WERI-Rb-1 (cell line): ENCODE results near the gene EML1.

Source experiments
- DNase-seq: peaks from one replicate; pipeline ENCODE4 v3.0.0-alpha.2; 2020
- H3K27ac ChIP-seq: fragments of 250-450 bp; sonication (Bioruptor Pico); 2 replicates; pipeline ENCODE4 v1.5.1; 2020; ENCODE audit warnings: mild to moderate bottlenecking, moderate library complexity
- H3K27me3 ChIP-seq: fragments of 250-450 bp; sonication (Bioruptor Pico); 2 replicates; pipeline ENCODE4 v1.5.1; 2021; ENCODE audit warnings: mild to moderate bottlenecking, low read depth, moderate library complexity; ENCODE audit not compliant: insufficient read depth, severe bottlenecking
- H3K36me3 ChIP-seq: fragments of 250-450 bp; sonication (Bioruptor Pico); 2 replicates; pipeline ENCODE4 v1.5.1; 2020; ENCODE audit warnings: mild to moderate bottlenecking, moderate library complexity
- H3K4me3 ChIP-seq: 2 replicates; pipeline ENCODE4 v1.5.1; 2011; ENCODE audit warnings: low read depth, mild to moderate bottlenecking, control low read depth, low read length
- H3K9me3 ChIP-seq: fragments of 250-450 bp; sonication (Bioruptor Pico); 2 replicates; pipeline ENCODE4 v1.5.1; 2021; ENCODE audit warnings: mild to moderate bottlenecking, moderate library complexity; ENCODE audit not compliant: severe bottlenecking
- CTCF ChIP-seq: IDR thresholded peaks from 2 replicates; pipeline ENCODE4 v1.5.1; 2011; ENCODE audit warnings: low read depth, mild to moderate bottlenecking, control low read depth, inconsistent platforms, low read length

Gene EML1

DNA sequence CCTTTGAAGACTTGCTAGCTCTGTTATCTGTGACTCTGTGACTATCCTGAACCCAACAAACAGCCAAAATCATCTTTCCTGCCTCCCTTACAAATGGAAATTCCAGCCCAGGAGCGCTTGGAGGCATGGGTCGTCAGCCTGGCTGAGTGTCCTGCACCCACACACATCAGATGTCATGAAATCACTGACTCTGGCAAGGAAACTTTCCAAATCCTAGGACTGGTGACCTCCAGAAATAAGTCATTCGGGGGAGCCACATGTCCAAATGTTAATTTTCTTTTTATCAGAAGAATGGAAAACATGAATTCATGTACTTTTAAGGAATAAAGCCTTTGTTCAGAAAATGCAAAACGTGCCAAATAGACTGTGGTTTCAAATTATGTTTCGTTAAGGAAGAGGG is 175.7 kb downstream of the EML1 start:
- Histone ChIP-seq H3K4me3 (no peak overlapping the region), H3K27ac (no peak overlapping the region)
- no peak for DNase-seq

GRCh38 chr14:99969673-99970322 is 176.6 kb downstream of the EML1 start:
- Histone ChIP-seq H3K9me3 (peaks cover 5% of the 10 kb centered on the region), H3K36me3 (no peaks in the 10 kb centered on the region; the same call in 1 of the 2 replicates), H3K4me3 (no peak overlapping the region), H3K27ac (no peak overlapping the region), H3K27me3 (no peaks in the 10 kb centered on the region)
- TF ChIP-seq CTCF: no peak
- DNase-seq: no peak

More for the DNA sequence above, 175.7 kb downstream of the EML1 start:
- Histone ChIP-seq H3K9me3 (peaks cover 5% of the 10 kb centered on the region), H3K27me3 (no peaks in the 10 kb centered on the region), H3K36me3 (no peaks in the 10 kb centered on the region; the same call in 1 of the 2 replicates)
- no peak for TF ChIP-seq CTCF

DNA sequence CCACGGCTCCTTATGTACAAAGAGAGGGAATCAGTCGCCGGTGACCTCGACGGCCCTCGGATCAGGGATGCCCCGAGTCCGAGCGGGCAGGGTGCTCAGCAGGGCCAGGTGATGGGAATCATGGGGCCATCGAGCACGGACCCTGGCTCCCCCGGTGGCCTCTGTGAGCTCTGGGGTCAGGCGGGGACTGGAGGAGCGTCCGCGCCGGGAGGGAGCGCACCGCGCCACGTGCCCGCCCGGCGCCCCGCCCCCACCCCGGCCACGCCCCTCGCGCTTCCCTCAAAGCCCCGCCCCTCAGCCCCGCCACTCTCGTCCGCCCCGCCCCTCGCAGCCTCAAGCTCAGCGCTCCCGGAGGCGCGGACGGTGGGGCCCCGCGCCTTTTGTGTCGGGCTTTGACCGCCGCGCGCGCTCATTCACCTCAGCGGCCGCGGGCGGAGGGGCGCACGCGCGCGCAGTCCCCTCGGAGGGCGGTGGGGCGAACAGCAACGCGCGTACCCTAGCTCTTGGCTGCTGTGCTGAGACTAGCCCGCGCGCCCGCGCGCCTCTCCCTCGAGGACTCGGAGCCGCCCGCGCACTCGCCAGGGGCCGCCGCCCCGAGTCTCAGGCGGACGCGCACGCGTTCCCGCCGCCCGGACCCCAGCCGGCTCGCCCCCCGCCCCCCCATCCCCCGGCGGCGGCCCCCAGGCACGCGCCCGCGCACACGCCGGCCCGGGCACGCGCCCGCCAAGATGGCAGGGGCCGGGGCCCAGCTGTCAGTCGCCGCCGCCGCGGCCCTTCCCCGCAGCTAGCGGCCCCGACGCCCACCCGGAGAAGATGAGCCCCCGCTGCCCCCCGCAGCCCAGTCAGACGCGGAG is 178.1 kb downstream of the EML1 start:
- TF ChIP-seq CTCF: no peak
- Histone ChIP-seq H3K27me3 (no peaks in the 10 kb centered on the region), H3K9me3 (peaks cover 5% of the 10 kb centered on the region), H3K36me3 (peaks cover 5% of the 10 kb centered on the region), H3K4me3 (peak overlapping the region; percentile 96), H3K27ac (peak overlapping the region; percentile 97)
- DNase-seq: peak; percentile 86

DNA sequence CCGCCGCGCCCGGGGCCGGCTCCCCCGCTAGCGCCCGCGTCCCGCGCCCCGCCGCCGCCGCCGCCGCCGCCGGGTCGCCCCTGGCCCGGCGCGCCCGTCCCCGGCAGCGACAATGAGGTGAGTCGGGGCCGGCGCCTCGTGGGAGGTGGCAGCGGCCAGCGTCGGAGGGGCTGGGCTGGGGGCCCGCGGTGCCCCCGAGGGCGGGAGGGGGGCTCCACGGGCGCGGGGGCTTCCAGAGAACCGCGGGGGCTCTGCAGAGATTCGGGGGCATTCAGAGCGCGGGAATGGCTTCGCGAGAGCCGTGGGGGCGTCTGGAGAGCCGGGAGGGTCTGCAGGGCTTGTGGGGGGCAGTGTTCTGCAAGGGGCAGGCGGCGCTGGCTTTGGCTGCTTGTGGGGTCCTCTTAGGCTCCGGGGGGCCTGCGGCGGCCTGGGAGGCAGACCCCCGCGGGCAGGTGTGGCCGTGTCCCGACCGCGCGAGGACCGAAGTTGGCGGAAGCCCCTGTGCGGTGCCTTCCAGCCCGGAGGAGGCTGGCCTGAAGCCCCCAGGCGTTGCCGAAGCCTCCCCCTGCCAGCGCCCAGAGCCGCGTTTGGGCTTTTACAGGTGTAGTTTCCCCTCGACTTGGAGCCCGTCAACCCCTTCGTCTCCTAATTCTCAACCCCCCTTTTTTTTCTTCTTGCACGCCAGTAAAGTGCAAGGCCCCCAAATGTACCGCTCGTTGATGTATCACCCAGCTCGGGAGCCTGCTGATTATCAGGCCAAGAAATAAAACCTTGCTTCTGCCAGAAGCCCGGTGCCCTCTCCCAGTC is 178.9 kb downstream of the EML1 start:
- Histone ChIP-seq H3K27me3 (no peaks in the 10 kb centered on the region), H3K4me3 (peak overlapping the region; percentile 96), H3K9me3 (peaks cover 5% of the 10 kb centered on the region), H3K27ac (peak overlapping the region; percentile 97), H3K36me3 (peaks cover 9% of the 10 kb centered on the region)
- no peak for TF ChIP-seq CTCF
- DNase-seq: peak; percentile 18

DNA sequence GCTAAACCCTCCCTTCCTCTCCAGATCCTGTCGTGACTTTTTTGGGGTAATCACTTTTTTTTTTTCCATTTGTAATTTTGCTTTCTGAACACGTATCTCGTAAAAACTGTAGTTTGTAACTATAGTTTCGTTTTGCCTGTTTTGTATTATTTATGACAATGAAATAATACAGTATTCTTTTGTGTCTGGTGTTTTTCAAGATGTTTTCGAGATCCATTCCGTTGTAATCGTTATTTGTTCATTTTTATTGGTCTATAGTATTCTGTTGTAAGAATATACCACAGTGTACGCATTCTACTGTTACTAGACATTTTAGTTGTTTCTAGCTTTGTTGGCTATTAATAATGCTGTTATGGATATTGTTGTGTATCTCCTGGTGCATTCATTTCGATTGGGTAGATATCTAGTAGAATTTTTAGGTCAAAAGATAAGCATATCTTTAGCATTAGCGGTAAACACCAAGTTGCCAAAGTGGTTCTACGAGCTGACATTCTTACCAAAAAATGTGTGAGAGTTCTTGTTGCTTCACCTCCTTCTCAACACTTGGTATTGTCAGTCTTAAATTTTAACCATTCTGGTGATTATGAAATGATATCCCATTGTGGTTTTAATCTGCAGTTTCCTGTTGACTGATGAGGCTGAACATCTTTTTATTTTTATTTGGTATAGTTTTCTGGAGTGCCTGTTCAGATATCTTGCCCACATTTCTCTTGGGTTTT is 179.7 kb downstream of the EML1 start:
- no peak for DNase-seq
- Histone ChIP-seq H3K27ac (peak overlapping the region; percentile 97; the same call in 1 of the 2 replicates), H3K4me3 (peak overlapping the region; percentile 96), H3K36me3 (peaks cover 9% of the 10 kb centered on the region), H3K9me3 (peaks cover 5% of the 10 kb centered on the region), H3K27me3 (no peaks in the 10 kb centered on the region)
- TF ChIP-seq CTCF: no peak
